HG02798 (cell line): ENCODE results near the gene CALML3.

Experiments
- ATAC-seq: cut with Tn5 transposase; IDR thresholded peaks from one replicate; pipeline ENCODE4 v1.9.1; 2021; ENCODE audit warnings: mild to moderate bottlenecking; ENCODE audit not compliant: unreplicated experiment, poor library complexity

Gene CALML3

GRCh38 chr10:5536486-5537081, 11.8 kb downstream of the CALML3 start:
- no peak for ATAC-seq

- ATAC-seq, result no peak
These were observed 12.9 kb downstream of the CALML3 start for GRCh38 chr10:5537684-5538083.

GRCh38 chr10:5538446-5538845, 13.7 kb downstream of the CALML3 start:
- no peak for ATAC-seq

- no peak for ATAC-seq
These were observed 14.3 kb downstream of the CALML3 start for GRCh38 chr10:5538892-5539651.

- no peak for ATAC-seq
These were observed 15.3 kb downstream of the CALML3 start for GRCh38 chr10:5540080-5540479.

- no peak for ATAC-seq
These were observed 16.1 kb downstream of the CALML3 start for GRCh38 chr10:5540891-5541290.

- ATAC-seq, result no peak
These were observed 17.3 kb downstream of the CALML3 start for GRCh38 chr10:5542100-5542499.

GRCh38 chr10:5543623-5544022, 18.9 kb downstream of the CALML3 start:
- ATAC-seq, result no peak

GRCh38 chr10:5544216-5544805, 19.6 kb downstream of the CALML3 start:
- no peak for ATAC-seq

- ATAC-seq, result no peak
These were observed 20.2 kb downstream of the CALML3 start for GRCh38 chr10:5545011-5545410.

GRCh38 chr10:5545426-5545777, 20.6 kb downstream of the CALML3 start:
- no peak for ATAC-seq

GRCh38 chr10:5545778-5546710, 21.3 kb downstream of the CALML3 start:
- ATAC-seq, result no peak

- ATAC-seq, result no peak
These were observed 22.3 kb downstream of the CALML3 start for GRCh38 chr10:5546891-5547680.

- ATAC-seq, result no peak
These were observed 22.8 kb downstream of the CALML3 start for GRCh38 chr10:5547681-5547930.

GRCh38 chr10:5547931-5548660, 23.3 kb downstream of the CALML3 start:
- no peak for ATAC-seq

- ATAC-seq, result no peak
These were observed 24.9 kb downstream of the CALML3 start for GRCh38 chr10:5549462-5550249.

GRCh38 chr10:5550250-5550545, 25.4 kb downstream of the CALML3 start:
- ATAC-seq, result no peak

- ATAC-seq, result no peak
These were observed 26.1 kb downstream of the CALML3 start for GRCh38 chr10:5550621-5551530.
